GM23248 (cell line): Measurements from ENCODE around the gene TMPRSS2.

Experiments
- EZH2 ChIP-seq: fragments of 200-600 bp; sonication (generic); IDR thresholded peaks from 2 replicates; pipeline ENCODE4 v1.6.1; 2018; ENCODE audit warnings: antibody characterized with exemption, mild to moderate bottlenecking; ENCODE audit not compliant: insufficient read depth, poor library complexity, severe bottlenecking
- EZH2phosphoT487 ChIP-seq: fragments of 200-600 bp; sonication (generic); IDR thresholded peaks from 2 replicates; pipeline ENCODE4 v1.6.1; 2018; ENCODE audit warnings: antibody characterized with exemption, moderate library complexity, mild to moderate bottlenecking, low read depth; ENCODE audit not compliant: insufficient read depth

DNA sequence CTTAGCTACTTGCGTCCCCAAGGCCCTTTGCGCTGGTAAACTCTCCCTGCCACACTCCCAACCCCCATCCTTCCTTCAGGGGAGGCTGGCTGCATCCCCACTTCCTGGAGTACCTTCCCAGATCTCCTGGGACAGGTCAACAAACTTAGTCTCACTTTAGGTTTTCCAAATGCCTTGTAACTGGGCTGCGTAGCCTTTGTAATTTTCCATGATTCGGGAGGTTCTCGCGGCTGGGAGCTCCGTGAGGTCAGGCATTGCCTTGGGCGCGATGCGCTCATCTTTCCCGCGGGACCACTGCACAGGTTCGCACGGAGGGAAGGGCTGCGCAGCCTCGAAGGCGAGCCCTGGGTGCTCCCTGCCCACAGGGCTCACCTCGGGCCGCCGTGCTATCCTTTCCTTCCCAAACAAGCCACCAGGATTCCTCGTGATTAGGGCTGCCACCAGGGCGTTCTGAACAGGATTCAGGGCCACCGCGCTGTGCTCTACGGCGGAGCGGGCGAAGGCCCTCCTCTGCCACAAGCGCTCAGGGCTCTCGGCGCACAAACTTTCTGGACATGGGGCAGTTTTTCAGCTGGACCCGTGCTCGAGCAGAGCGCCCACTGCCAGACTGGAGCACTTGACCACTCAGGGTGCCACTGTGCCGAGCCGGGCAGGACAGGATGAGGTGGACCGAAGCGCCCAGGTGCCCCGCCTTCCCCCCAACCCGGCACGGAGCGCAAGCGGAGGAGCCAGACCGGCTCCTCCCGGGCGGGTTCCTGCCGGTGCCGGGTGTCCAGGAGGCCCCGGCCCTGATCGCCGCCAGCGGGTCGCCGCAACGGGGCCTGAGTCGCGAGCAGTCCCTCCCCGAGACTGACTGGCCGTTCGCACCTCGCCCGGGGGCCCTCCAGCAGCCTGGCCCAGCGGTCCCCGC, 1.1 kb downstream of the TMPRSS2 start:
- TF ChIP-seq EZH2phosphoT487 (no peak), EZH2 (no peak)
